Activated CD8-positive, alpha-beta T cell treated with anti-CD3 and anti-CD28 coated beads for 36 hours (primary cell): ENCODE data around the gene MRPL57. TPM values are rescaled to one million over a fixed set of nuclear protein-coding genes. Genes with fewer than 3 reads are reported as not detected.

ENCODE experiments used
- ATAC-seq: fragments of 200-7000 bp; cut with Tn5 transposase; one replicate; pipeline ENCODE4 v1.10.0; 2021; ENCODE audit warnings: mild to moderate bottlenecking, moderate library complexity
- CTCF ChIA-PET: fragments of 350-600 bp; sonication (Branson Sonifier 250); formaldehyde crosslinking; loops from one replicate; lab custom pipeline; 2021; ENCODE audit warnings: antibody characterized with exemption; lab: Charles Lee
- POLR2A ChIA-PET: fragments of 350-600 bp; sonication (Branson Sonifier 250); formaldehyde crosslinking; loops from one replicate; lab custom pipeline; 2021; ENCODE audit warnings: antibody characterized with exemption; lab: Charles Lee
- DNase-seq: peaks from one replicate; pipeline ENCODE4 v3.0.0-alpha.2; 2020
- H3K27ac Mint-ChIP-seq: one replicate; pipeline ENCODE4 v1.8.0; 2021; ENCODE audit warnings: mild to moderate bottlenecking, mixed read lengths
- H3K27me3 Mint-ChIP-seq: one replicate; pipeline ENCODE4 v1.8.0; 2021; ENCODE audit warnings: mixed read lengths
- H3K36me3 Mint-ChIP-seq: one replicate; pipeline ENCODE4 v1.8.0; 2021; ENCODE audit warnings: low read depth, mixed read lengths
- H3K4me1 Mint-ChIP-seq: one replicate; pipeline ENCODE4 v1.8.0; 2021; ENCODE audit warnings: low read depth, mixed read lengths
- H3K4me3 Mint-ChIP-seq: one replicate; pipeline ENCODE4 v1.8.0; 2021; ENCODE audit warnings: mild to moderate bottlenecking, moderate library complexity, mixed read lengths
- H3K9me3 Mint-ChIP-seq: one replicate; pipeline ENCODE4 v1.8.0; 2021; ENCODE audit warnings: mixed read lengths
- intact Hi-C: fragments of 100-400 bp; cut with micrococcal nuclease; formaldehyde crosslinking; loops from one replicate; pipeline ENCODE4 v1.10.0; 2022
- total RNA-seq, 2 experiments: library from RNA; stranded (reverse); gene quantifications; one replicate each; pipeline ENCODE4 v1.2.3, GENCODE V29; 2021
- TF ChIP-seq, protein P1 (sequence below): fragments of 200-600 bp; IDR thresholded peaks from one replicate; pipeline ENCODE4 v1.8.0; 2022; ENCODE audit warnings: antibody characterized with exemption, mild to moderate bottlenecking

The MRPL57 gene
- total RNA-seq, 2 experiments from 2014 or later = 24.8 to 25.5 TPM

DNA sequence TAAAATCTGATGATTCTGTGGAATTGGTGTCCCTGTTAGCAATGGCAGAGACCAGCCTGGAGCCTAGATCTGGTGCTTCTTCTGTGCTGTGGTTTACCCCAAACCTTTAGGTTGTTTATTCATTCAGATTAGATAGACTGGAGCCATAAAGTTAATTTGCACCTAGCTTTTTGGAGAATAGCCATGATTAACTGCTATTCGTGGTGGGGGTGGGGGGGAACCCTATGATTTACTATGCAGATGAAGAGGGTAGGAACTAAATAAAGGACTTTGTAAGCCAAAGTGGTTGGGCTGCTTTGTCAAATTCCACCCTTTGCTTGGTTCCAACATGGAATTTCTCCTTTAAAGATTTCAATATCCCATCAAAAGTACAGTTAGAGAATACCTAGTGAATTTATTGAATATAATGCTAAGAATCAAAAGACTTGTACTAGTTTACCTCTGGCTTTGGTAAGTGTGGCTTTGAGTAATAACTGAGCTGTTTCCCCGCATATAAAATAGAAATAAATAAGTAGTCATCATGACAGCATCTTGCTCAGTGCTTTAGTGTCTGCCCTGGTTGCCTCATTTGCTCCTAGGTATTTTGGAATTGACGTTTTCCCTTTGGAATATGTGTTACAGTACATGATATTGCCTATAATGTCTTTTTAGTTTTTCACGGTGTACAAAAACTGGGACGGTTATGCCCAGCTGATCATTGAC, 27.8 kb upstream of the MRPL57 start:
- intact Hi-C loops = no loop called here
- H3K36me3 Mint-ChIP-seq = peaks cover 26% of the 10 kb centered on the region
- ATAC-seq (no peak), DNase-seq (no peak)
- no peaks in the 10 kb centered on the region for H3K9me3 Mint-ChIP-seq
- TF ChIP-seq, protein P1, sequence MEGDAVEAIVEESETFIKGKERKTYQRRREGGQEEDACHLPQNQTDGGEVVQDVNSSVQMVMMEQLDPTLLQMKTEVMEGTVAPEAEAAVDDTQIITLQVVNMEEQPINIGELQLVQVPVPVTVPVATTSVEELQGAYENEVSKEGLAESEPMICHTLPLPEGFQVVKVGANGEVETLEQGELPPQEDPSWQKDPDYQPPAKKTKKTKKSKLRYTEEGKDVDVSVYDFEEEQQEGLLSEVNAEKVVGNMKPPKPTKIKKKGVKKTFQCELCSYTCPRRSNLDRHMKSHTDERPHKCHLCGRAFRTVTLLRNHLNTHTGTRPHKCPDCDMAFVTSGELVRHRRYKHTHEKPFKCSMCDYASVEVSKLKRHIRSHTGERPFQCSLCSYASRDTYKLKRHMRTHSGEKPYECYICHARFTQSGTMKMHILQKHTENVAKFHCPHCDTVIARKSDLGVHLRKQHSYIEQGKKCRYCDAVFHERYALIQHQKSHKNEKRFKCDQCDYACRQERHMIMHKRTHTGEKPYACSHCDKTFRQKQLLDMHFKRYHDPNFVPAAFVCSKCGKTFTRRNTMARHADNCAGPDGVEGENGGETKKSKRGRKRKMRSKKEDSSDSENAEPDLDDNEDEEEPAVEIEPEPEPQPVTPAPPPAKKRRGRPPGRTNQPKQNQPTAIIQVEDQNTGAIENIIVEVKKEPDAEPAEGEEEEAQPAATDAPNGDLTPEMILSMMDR = no peak
- H3K27ac Mint-ChIP-seq = peak overlapping the region; percentile 2
- POLR2A ChIA-PET = interaction anchor here (0.8 to 1.1 kb wide), 2 partner anchors 21 to 30 kb away, joined by 3 to 5 read pairs; no protein-coding TSS in a partner anchor
- no peaks in the 10 kb centered on the region for H3K27me3 Mint-ChIP-seq
- CTCF ChIA-PET = interaction anchor here (0.9 kb wide), 1 partner anchor 14 kb away, joined by 3 read pairs; no protein-coding TSS in a partner anchor
- peaks cover 27% of the 10 kb centered on the region for H3K4me1 Mint-ChIP-seq
- H3K4me3 Mint-ChIP-seq = no peak overlapping the region

DNA sequence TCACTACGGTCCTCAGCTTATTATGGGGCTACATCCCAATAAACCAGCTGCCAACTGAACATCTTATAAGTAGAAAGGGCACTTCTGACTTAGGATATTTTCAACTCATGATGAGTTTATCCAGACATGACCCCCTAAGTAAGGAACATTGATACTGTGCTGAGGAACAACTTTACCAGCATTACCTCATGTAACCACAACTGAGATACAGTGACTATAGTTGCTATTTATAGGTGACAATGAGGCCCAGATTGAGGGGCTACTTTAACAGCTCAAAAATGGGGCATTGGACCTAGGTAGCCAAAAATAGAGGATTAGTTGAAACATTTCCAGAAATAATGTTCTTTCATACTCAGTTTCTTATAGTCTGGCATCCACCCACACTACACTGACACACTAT, 26.9 kb upstream of the MRPL57 start:
- ChIA-PET POLR2A (interaction anchor here (0.6 to 1.1 kb wide), 2 partner anchors 16 to 20 kb away, joined by 3 to 5 read pairs; no protein-coding TSS in a partner anchor), CTCF (interaction anchor here (0.9 to 1.4 kb wide), 3 partner anchors 15 to 328 kb away, joined by 3 to 4 read pairs (median 3); no protein-coding TSS in a partner anchor)
- TF ChIP-seq, protein P1 = no peak
- ATAC-seq (peak; percentile 59), DNase-seq (no peak)
- Mint-ChIP-seq H3K36me3 (peaks cover 28% of the 10 kb centered on the region), H3K4me1 (peaks cover 22% of the 10 kb centered on the region), H3K4me3 (no peak overlapping the region), H3K27me3 (no peaks in the 10 kb centered on the region), H3K27ac (peak overlapping the region; percentile 53), H3K9me3 (no peaks in the 10 kb centered on the region)
- intact Hi-C loops = no loop called here

DNA sequence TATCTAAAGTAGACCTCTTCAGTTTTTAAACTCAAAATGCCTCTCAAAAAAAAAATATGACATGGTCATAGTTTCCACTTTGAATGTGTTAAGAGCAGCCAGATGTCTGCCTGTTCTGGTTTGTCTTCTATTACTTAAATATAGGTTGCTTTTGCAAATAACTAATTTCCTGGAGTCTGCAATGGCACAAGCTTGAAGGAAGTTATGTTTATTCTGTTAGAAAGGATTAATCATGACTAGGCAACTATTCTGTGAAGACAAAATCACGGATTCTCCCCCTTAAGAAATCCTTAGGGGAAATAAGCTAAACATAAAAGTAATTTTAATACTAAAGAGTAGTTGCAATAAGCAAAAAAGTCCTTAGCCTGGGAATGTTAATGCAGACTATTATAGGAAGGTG, 26.4 kb upstream of the MRPL57 start:
- H3K4me3 Mint-ChIP-seq = no peak overlapping the region
- H3K27ac Mint-ChIP-seq = peak overlapping the region; percentile 53
- no peaks in the 10 kb centered on the region for H3K27me3 Mint-ChIP-seq
- H3K9me3 Mint-ChIP-seq = no peaks in the 10 kb centered on the region
- H3K36me3 Mint-ChIP-seq = peaks cover 29% of the 10 kb centered on the region
- intact Hi-C loops = no loop called here
- TF ChIP-seq, protein P1 = no peak
- H3K4me1 Mint-ChIP-seq = peaks cover 20% of the 10 kb centered on the region
- ChIA-PET CTCF (interaction anchor here (1.3 to 1.4 kb wide), 2 partner anchors 30 to 327 kb away, joined by 3 to 4 read pairs; no protein-coding TSS in a partner anchor), POLR2A (interaction anchor here (0.7 to 1.1 kb wide), 2 partner anchors 20 to 418 kb away, joined by 5 read pairs; no protein-coding TSS in a partner anchor)
- DNase-seq = no peak
- ATAC-seq = no peak

DNA sequence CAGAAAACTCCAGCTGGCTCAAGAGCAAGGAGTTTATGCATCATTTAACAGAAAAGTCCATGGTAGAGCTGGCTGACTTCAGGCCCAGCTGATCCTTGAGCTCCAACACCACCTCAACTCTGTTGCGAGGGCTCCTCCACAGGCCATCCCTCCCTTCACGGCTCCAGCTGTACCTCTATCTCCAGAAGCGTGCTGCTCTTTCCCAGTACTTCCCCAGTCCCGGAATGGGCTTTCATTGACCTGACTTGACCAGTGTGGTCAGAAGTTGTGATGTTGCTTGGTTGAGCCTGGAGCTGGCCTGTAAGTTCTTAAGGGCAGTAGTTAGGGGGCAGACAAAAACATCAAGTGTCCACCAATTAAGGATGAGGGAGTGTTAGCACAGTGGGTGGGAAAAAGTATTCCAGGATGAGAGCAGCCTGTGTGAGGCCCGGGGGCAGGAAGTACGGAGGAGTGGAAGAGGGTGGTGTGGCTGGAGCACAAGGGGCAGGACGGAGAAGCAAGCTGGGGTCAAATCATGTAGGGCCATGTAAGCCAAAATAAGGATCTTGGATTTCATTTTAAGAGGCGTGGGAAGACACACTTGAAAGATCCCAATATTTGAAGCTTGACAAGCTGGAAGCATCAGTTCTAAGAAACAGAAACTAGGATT, 24.1 kb upstream of the MRPL57 start:
- CTCF ChIA-PET = interaction anchor here (1.1 kb wide), 1 partner anchor 41 kb away, joined by 3 read pairs; no protein-coding TSS in a partner anchor
- no peaks in the 10 kb centered on the region for H3K27me3 Mint-ChIP-seq
- ATAC-seq = no peak

More for the DNA sequence above, 24.1 kb upstream of the MRPL57 start:
- POLR2A ChIA-PET = interaction anchor here (1.5 kb wide), 1 partner anchor 24 kb away, joined by 3 read pairs; the partner anchor contains the start of genes MRPL57 and SKA3
- Mint-ChIP-seq H3K27ac (no peak overlapping the region), H3K9me3 (no peaks in the 10 kb centered on the region), H3K4me3 (no peak overlapping the region), H3K36me3 (peaks cover 26% of the 10 kb centered on the region), H3K4me1 (peaks cover 20% of the 10 kb centered on the region)
- TF ChIP-seq, protein P1 = no peak
- intact Hi-C loops = no loop called here
- no peak for DNase-seq
